HepG2 (cell line): Measurements from ENCODE around the gene FCHSD1. TPM values are rescaled to one million over a fixed set of nuclear protein-coding genes. Genes with fewer than 3 reads are reported as not detected.

Source experiments
- AKNA ChIP-seq: sonication (generic); formaldehyde crosslinking; IDR thresholded peaks from 2 replicates; pipeline ENCODE4 v1.4.0; 2020; ENCODE audit warnings: missing genetic modification reagents, borderline replicate concordance
- ATAD3A ChIP-seq: sonication (generic); formaldehyde crosslinking; IDR thresholded peaks from 2 replicates; pipeline ENCODE4 v1.4.0; 2020; ENCODE audit warnings: missing genetic modification reagents
- CBX1 ChIP-seq: IDR thresholded peaks from one replicate; pipeline ENCODE4 v1.6.1; 2016; ENCODE audit warnings: antibody characterized with exemption, low read depth
- CHD2 ChIP-seq: IDR thresholded peaks from 2 replicates; pipeline ENCODE4 v1.6.1; 2011; ENCODE audit warnings: low read depth, low read length, improper control_type of control experiment
- HNF4G ChIP-seq, 2 experiments: sonication (generic) in 1 of 2; formaldehyde crosslinking in 1 of 2; IDR thresholded peaks; 2 replicates each; pipeline versions ENCODE4 v1.4.0 to v1.6.1; 2011 to 2020; ENCODE audit warnings: borderline replicate concordance in 2 of 2, low read depth in 2 of 2, mild to moderate bottlenecking in 2 of 2, low read length in 1 of 2, missing genetic modification reagents in 1 of 2, moderate library complexity in 1 of 2
- HOMEZ ChIP-seq: IDR thresholded peaks from 2 replicates; pipeline ENCODE4 v1.6.1; 2016; ENCODE audit warnings: low read depth
- POGK ChIP-seq: sonication (generic); formaldehyde crosslinking; conservative IDR thresholded peaks from 2 replicates; pipeline ENCODE4 v1.8.0; 2022; ENCODE audit warnings: mild to moderate bottlenecking, moderate library complexity, missing genetic modification reagents
- SMARCC2 ChIP-seq: fragments of 450-650 bp; IDR thresholded peaks from 2 replicates; pipeline ENCODE4 v1.6.1; 2017; ENCODE audit warnings: antibody characterized with exemption, mild to moderate bottlenecking
- TEF ChIP-seq: sonication (generic); formaldehyde crosslinking; IDR thresholded peaks from 2 replicates; pipeline ENCODE4 v1.5.0; 2020; ENCODE audit warnings: missing genetic modification reagents
- ZNF407 ChIP-seq: sonication (generic); formaldehyde crosslinking; IDR thresholded peaks from one replicate; pipeline ENCODE4 v1.5.1; 2020; ENCODE audit warnings: mild to moderate bottlenecking, missing genetic modification reagents; ENCODE audit errors: not compliant biosample characterization
- ZSCAN31 ChIP-seq: sonication (generic); formaldehyde crosslinking; IDR thresholded peaks from 2 replicates; pipeline ENCODE4 v1.5.0; 2020; ENCODE audit warnings: low read depth, mild to moderate bottlenecking, missing genetic modification reagents
- polyA plus RNA-seq, 8 experiments: library from polyadenylated mRNA; depleted of rRNA in 3 of 8; stranded (reverse) in 7 of 8; unstranded in 1 of 8; fragments of >200 nt; fragmentation: Illumina TruSeq in 4 of 8; extraction: Trizol in 4 of 8; gene quantifications; 2 replicates each; pipeline versions ENCODE4 v1.2.1 to v1.2.3, GENCODE V29; 2011 to 2016; ENCODE audit warnings: low read depth in 4 of 8, missing spikeins in 1 of 8, mixed read lengths in 1 of 8; ENCODE audit not compliant: insufficient read depth in 1 of 8
- total RNA-seq, 5 experiments: library from RNA; depleted of rRNA; stranded (reverse); fragments of >200 nt; fragmentation: Illumina TruSeq; extraction: Trizol; gene quantifications; 2 replicates each; pipeline ENCODE4 v1.2.3, GENCODE V29; 2016; ENCODE audit warnings: low read depth in 1 of 5

FCHSD1 gene
- total and polyA plus RNA-seq, 2 of the 13 experiments (the other 11 are each of a cell fraction or from before 2014, with no cell fraction given) = 5.5 to 15.4 TPM

GRCh38 chr5:141590127-141590526 lies 61.1 kb downstream of the FCHSD1 start (continued):
- no peak for TF ChIP-seq ZNF407
- no peak for TF ChIP-seq ATAD3A (CRISPR knock-in tag)
- TF ChIP-seq TEF (CRISPR knock-in tag) = no peak
- no peak for TF ChIP-seq SMARCC2
- TF ChIP-seq CHD2 = no peak
- no peak for TF ChIP-seq AKNA (CRISPR knock-in tag)
- TF ChIP-seq ZSCAN31 (CRISPR knock-in tag) = no peak
- 0 out of 2 replicates have a peak, but pooled peaks have one; percentile 34 for TF ChIP-seq POGK
- no peak for TF ChIP-seq CBX1
- peak; percentile 81 for TF ChIP-seq HNF4G (IDR thresholded peaks at IDR 0.05; ENCODE audit: borderline replicate concordance, low read depth, low read length)
- peak; percentile 68; the same call in 1 of the 2 replicates for TF ChIP-seq HNF4G (CRISPR knock-in tag; IDR thresholded peaks at IDR 0.05; ENCODE audit: borderline replicate concordance, low read depth)
- TF ChIP-seq HOMEZ = peak; percentile 63; the same call in 1 of the 2 replicates
